ENCODE data around the gene TTC9B.

DNA sequence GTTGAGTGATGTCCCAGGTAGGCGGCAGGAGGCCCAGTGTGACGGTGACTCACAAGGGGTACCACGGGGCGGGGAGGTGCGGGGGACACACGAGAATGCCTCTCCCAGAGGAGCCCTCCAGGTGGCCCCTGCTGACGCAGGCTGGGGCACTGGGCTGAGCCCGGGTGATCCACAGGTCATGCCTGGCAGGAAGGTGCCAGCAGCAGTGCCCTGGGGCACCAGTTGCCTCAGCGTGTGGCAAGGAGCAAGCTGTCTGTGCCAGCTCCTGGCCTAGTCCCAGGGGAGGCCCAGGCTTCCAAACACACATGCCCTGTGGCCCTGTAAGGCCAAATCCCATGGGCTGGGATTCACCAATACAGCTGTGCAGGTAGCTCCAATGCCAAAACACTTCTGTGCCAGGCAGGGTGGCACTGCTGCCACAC lies 38.9 kb upstream of the TTC9B start:
- TF ChIP-seq, protein P1, sequence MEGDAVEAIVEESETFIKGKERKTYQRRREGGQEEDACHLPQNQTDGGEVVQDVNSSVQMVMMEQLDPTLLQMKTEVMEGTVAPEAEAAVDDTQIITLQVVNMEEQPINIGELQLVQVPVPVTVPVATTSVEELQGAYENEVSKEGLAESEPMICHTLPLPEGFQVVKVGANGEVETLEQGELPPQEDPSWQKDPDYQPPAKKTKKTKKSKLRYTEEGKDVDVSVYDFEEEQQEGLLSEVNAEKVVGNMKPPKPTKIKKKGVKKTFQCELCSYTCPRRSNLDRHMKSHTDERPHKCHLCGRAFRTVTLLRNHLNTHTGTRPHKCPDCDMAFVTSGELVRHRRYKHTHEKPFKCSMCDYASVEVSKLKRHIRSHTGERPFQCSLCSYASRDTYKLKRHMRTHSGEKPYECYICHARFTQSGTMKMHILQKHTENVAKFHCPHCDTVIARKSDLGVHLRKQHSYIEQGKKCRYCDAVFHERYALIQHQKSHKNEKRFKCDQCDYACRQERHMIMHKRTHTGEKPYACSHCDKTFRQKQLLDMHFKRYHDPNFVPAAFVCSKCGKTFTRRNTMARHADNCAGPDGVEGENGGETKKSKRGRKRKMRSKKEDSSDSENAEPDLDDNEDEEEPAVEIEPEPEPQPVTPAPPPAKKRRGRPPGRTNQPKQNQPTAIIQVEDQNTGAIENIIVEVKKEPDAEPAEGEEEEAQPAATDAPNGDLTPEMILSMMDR (IDR thresholded peaks at IDR 0.05; ENCODE audit: low read length), result no peak
- TF ChIP-seq EZH2 (optimal IDR thresholded peaks at IDR 0.05; ENCODE audit: low read depth, low read length) (no peak), EZH2phosphoT487 (IDR thresholded peaks at IDR 0.05; ENCODE audit: low read length) (no peak)

All from MM.1S (cell line).